Measurements from ENCODE around the gene ADAM19.

DNA sequence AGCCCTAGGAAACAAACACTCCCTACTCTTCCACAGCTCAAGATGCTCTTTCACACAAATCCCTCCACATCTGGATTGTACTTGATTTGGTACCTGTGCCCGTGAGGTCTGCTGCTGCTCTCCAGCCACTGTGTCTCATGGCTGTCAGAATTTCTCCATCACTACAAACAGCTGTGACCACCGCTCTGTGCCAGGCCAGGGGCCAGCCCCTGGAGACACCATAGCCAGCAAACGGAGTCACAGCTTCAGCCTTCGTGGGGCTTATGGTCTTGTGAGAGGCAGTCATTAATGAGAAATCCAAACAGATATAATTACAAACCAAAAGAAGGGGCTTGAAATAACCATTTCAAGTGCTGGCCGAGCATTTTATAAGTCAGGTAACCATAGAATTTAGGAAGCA lies 43.6 kb downstream of the ADAM19 start:
- TF ChIP-seq, protein P1, sequence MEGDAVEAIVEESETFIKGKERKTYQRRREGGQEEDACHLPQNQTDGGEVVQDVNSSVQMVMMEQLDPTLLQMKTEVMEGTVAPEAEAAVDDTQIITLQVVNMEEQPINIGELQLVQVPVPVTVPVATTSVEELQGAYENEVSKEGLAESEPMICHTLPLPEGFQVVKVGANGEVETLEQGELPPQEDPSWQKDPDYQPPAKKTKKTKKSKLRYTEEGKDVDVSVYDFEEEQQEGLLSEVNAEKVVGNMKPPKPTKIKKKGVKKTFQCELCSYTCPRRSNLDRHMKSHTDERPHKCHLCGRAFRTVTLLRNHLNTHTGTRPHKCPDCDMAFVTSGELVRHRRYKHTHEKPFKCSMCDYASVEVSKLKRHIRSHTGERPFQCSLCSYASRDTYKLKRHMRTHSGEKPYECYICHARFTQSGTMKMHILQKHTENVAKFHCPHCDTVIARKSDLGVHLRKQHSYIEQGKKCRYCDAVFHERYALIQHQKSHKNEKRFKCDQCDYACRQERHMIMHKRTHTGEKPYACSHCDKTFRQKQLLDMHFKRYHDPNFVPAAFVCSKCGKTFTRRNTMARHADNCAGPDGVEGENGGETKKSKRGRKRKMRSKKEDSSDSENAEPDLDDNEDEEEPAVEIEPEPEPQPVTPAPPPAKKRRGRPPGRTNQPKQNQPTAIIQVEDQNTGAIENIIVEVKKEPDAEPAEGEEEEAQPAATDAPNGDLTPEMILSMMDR (conservative IDR thresholded peaks at IDR 0.05 in 1 of 2, IDR thresholded peaks at IDR 0.05 in 1 of 2; ENCODE audit: low read depth in 1 of 2, low read length in 2 of 2), result no peak
- no peak for TF ChIP-seq EZH2 (IDR thresholded peaks at IDR 0.05; ENCODE audit: low read length, missing control alignments)
